Ovary (tissue), 3 donors: Measurements from ENCODE around the gene SCN9A.

Experiments
- CTCF ChIP-seq, 3 donors: fragments of 450-650 bp in 2 of 3; fragments of 200-600 bp in 1 of 3; IDR thresholded peaks; one replicate each; pipeline versions ENCODE4 v1.5.1 to v1.8.0; 2016 to 2022; ENCODE audit warnings: antibody characterized with exemption in 3 of 3, mild to moderate bottlenecking in 1 of 3
- EP300 ChIP-seq: sonication (generic); formaldehyde crosslinking; IDR thresholded peaks from one replicate; pipeline ENCODE4 v1.6.1; 2017; ENCODE audit warnings: antibody characterized with exemption
- POLR2A ChIP-seq: fragments of 450-650 bp; IDR thresholded peaks from one replicate; pipeline ENCODE4 v1.6.1; 2017; ENCODE audit warnings: antibody characterized with exemption, mild to moderate bottlenecking, moderate library complexity
- donor health status: DM: no; HTN: no; CAD: no.

DNA sequence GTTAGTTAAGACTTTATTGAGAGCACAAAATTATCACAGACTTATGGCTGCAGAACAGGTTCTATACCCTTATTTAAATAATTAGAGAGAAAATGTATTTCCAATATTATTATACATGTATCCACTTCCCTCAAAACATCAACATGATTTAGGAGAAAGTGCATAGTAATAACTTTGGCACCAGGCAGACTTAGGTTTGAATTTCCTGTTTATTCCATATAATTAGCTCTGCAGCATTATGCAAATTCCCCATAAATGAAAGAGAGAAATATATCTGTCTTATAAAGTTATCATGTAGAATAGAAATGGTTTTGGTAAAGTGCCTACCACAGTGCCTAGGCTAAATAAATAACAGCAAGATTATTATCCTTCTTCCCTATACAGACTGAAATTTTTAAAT is 15.3 kb downstream of the SCN9A start:
- no peak for TF ChIP-seq CTCF (IDR thresholded peaks at IDR 0.05)
- TF ChIP-seq EP300: no peak
- TF ChIP-seq POLR2A: no peak
